GM19025 (cell line): ENCODE data around the gene FCGBP.
"Not testable (repeated sequence)": the region's sequence is repeated elsewhere in the genome, so short reads cannot be mapped to it uniquely, and the experiment has no call there.

Experiments
- ATAC-seq: cut with Tn5 transposase; IDR thresholded peaks from one replicate; pipeline ENCODE4 v1.9.1; 2021; ENCODE audit warnings: mild to moderate bottlenecking, low read depth, moderate library complexity; ENCODE audit not compliant: unreplicated experiment

FCGBP gene

DNA sequence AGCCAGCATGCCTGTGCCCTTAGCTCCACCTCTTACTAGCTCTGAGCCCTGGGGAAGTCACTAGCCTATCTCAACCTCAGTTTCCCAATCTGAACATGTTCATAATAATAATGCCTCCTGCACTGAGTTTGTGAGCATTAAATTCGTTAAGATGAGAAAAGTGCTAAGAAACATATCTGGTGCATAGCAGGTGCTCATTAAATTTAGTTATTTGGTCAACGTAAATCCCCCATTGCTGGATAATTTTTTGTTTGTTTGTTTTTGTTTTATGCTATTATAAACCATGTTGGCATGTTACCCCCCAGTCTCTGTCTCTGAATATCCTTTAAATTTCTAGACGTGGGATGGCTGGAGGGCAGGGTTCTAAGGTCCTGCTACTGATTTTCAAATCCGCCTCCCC, 10.6 kb downstream of the FCGBP start:
- no peak for ATAC-seq

DNA sequence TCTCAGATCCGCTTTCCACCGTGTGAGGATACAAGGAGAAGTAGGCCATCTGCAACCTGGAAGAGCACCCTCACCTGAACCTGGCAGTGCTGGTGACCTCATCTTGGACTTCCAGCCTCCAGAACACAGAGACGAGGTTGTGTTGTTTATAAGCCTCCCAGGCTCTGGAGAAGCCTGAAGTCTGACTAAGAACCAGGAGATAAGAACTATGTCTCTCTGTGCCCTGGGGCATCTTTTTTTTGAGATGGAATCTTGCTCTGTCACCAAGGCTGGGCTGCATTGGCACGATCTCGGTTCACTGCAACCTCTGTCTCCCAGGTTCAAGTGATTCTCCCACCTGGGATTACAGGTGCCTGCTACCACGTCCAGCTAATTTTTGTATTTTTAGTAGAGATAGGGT, 14.5 kb downstream of the FCGBP start:
- ATAC-seq, result no peak

DNA sequence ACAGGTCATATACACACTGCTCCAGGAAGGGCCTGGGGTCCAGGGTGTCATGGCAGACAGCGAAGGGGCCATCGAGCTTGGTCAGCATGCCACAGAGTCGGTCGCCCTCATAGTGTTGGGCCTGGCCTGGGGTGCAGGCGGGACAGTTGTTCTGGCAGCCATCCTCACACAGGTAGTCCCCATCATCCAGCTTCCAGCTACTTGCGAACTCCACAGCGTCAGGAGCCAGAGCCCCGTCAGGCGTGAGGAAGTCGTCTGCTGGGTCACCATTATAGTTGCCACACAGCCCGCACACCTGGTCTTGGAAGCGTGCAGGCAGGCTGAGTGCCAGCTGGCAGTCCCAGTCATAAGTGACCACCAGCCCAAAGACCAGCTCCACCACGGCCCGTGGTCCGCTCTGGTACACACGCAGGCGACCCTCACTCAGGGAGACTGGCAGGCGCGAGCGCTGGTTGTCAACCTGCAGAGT, 16.2 kb downstream of the FCGBP start:
- no peak for ATAC-seq

DNA sequence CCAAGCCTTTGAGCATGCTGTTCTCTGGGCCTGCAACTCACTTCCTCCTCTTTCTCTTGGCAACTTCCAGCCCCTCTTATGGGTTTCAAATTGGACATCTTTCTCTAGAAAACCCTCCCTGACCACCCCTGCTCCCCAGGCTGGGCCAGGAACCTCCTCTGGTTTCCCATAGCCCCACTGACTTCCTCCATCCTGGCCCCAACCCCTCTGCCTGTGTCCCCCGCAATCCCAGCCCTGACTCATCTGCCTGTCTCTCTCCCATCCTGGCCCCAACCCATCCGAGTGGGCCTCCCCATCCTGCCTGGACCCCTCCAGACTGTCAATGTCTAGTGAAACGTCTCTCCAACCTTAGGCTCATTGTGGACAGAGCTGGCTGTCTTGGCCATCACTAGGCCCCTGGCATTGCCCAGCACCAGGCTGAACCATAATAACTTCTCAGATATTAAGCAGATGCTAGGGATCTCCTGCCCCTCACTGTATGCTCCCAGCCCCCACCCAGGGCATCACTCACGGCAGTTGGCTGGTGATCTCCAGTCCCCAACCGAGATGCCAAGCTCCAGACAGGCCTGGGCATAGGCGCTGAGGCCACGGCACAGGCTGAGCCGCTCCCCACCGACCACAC, 16.8 kb downstream of the FCGBP start:
- no peak for ATAC-seq

DNA sequence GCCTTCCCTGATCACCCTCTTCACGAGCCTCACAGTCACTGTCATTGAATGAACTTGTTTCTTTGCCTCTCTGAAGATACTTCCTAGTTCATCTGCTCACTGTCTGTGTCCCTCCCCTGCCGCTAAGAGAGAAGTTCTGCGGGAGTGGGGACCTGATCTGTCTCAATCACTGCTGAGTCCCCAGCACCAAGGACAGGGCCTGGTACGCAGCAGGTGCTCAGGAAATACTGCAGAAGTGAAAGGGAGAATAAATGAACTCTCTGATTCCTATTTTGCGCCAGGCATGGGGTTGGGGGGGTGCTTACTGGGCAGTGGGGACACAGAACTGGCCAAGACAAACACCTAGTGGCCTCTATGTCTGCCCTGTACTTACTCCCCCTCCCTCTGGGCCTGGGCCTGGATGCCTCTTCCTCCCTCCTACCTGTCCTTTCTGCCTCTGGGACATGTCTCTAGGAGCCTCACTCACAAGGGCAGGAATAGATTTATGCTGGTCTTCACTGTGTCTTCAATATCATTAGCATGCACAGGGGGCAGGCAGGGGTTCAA, 17.5 kb downstream of the FCGBP start:
- no peak for ATAC-seq

DNA sequence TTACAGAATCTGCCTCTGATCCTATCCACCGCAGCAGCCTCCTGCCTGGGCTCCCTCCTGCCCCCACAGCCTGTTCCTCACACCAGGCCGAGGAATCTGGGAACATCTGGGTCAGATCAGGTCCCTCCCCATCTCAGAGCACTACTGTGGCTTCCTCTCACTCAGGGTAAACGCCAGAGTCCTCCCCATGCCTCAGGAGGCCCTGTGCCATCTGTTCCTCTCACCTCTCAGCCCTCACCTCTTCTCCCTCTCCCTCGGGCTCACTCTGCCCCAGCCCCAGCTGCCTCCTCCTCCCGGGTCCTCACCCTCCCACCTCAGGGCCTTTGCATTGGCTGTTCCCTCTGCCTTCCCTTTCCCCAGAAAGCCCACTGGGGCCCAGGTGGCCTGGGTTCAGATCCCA, 18.2 kb downstream of the FCGBP start:
- ATAC-seq, result no peak

DNA sequence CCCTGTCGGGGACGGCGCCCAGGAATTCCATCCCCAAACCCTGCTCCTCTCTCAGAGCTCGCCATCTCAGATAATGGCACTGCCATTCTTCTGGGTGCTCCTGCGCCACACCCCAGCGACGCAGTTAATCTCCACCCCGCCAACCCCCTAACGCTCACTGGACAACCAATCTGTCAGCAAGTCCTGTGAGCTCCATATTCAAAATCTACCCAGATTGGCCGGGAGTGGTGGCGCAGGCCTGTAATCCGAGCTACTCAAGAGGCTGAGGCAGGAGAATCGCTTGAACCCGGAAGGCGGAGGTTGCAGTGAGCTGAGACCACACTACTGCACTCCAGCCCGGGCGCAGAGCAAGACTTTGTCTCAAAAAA, 18.6 kb downstream of the FCGBP start:
- ATAC-seq, result no peak

DNA sequence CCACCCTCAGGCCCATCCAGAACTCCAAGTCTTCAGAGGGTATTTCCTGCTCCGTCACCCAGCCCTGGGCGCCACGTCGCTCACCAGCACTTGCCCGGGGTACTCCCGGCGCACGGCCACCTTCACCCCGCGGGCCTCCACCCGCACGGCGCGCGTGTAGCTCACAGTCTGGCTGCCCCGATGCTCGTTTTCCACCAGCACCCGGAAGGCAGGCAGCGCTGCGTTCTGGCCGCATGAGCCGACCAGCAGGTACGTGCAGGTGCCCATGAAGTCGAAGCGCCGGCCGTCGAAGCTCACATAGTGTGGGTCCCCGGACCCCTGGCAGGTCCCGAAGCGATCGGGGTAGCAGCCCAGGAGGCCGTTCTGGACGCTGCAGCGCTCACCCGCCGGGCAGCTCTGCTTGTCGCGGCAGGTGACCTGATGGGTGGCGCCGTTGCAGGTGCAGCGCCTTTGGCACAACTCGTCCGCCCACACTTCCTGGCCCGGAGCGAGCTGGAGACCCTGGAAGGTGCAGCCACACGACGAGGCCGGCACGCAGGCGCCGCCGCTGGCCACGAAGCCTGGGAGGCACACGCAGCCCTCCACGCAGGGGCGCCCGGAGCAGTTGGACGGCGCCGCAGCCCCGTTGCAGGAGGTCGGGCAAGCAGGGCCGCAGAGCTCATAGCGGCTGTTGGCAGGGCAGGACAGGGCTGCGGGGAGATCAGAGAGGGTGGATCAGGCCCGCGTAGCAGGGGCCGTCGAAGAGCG, 19.2 kb downstream of the FCGBP start:
- ATAC-seq, result no peak

DNA sequence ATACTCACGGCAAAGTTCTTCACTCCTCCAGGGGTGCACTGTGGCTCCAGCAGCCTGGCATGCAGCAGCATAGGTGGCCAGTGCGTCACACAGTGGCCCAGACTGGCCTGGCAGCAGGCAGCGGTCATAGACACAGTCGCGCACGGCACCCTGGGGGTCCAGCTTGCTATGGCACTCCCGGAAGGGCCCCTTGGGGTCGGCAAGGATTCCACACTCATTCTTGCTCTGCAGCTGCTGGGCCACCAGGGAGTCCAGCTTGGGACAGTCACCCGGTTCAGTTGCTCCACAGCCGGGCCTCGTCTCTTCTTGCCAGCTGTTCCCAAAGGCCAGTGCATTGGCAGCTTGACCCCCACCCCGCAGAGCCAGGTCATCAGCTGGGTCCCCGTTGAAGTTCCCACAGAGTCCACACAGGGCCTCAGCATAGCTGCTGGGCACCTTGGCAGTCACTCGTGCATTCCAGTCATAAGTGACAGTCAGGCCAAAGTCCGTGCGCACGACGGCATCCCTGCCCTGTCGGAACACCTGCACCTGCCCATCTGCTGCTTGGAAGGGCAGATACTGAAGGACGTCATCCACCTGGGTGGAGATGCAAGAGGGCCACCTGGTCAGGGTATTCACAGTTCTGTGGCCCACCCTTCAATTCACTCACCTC, 20.6 kb downstream of the FCGBP start:
- no peak for ATAC-seq

DNA sequence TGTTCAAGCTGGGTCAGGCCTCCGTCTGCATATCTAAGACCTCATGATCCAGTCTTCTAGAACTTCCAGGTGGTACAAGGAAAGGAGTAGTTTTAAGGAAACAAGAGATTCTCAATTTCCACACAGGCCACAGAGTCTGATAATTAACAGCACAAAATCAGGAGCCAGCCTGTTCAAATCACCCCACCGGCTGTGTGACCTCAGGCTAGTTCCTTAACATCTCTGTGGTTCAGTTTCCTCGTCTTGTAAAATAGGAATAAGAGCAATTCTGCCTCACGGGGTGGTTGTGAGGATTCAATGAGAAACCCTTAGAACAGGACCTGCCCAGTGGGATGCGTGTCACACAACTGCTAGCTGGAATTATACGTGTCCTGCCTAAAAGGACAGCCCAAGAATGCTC, 25.6 kb downstream of the FCGBP start:
- no peak for ATAC-seq

DNA sequence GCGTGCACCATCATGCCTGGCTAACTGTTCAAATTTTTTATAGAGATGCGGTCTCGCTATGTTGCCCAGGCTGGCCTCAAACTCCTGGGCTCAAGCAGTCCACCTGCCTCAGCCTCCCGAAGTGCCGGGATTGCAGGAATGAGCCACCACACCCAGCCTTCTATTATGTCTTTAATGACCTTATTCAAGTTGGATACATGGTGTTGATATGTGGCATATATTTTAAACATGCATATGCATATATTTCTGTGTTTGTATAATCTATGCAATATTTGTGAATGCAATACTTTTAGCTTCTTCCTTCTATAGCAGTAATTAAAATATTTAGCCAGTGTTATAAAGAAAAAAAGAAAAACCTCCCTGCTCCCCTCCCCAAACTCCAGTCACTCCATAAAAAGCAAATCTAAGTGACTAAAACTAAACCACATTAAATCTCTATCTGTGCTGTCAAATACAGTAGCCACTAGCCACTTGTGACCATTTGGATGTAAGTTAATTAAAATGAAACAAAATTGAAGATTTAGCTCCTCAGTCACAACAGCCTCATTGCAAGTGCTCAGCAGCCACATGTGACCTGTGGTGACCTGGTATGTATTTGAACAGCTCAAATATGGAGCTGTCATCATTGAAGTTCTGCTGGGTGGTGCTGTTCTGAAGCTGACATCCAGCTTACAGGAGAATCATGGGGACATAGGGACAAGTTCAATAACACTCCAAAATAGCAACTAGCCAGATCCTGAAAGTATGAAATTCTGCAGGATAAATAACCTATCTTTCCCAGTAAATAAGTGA, 27.4 kb downstream of the FCGBP start:
- no peak for ATAC-seq

DNA sequence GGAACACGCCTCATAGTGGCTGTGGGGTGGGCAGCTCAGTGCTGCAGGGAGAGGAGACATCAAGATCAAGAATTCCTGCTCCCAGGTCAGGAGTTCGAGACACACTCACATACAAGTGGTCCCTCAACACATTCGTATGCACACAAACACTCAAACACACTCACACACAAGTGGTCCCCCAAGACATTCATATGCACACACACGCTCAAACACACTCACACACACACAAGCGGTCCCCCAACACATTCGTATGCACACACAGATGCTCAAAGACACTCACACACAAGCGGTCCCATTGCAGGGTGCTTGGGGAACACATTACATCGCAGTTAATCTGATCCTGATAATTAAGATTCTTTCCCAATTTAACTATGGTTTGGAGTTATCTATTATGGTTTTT, 28.2 kb downstream of the FCGBP start:
- no peak for ATAC-seq

DNA sequence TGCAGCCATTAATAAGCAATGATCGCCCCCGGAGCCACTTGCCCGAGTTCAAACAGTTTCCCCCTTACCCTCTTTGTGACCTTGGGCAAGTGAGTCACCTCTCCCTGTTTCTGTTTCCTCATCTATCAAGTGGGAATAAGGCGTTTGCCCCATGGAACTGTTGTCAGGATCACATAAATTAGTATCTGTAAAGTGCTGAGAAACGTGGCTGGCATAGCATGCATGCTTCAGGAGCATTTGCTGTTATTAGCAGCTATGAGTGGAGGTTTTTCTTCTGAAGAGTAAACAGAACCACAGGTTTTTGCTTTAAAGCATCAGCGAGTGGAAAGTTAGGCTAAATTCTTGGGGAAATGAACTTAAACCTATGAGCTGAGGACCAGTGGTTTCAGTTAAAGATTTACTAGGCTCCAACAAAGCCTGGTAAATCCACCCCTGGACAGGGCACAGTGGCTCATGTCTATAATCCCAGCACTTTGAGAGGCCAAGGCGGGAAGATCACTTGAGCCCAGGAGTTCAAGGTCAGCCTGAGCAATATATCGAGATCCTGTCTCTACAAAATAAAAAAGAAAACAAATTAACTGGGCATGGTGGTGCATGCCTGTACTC, 30.8 kb downstream of the FCGBP start:
- ATAC-seq, result not testable (repeated sequence)

DNA sequence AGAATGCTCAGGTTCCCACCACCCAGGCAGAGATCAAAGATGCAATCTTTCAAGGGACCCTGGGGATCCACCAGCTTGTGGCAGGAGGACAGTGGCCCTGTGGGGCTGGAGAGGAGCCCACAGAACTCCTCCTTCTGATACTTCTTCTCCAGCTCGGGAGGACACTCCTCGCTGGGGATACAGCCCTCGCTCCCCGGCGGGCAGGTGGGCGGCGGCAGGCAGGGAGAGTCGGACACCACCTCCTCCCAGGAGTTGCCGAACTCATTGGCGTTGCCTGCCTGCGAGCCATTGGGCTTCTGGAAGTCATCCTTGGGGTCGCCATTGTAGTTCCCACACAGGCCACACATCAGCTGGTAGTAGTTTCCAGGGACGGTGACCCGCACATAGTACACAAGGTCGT, 32.1 kb downstream of the FCGBP start:
- not testable (repeated sequence) for ATAC-seq

DNA sequence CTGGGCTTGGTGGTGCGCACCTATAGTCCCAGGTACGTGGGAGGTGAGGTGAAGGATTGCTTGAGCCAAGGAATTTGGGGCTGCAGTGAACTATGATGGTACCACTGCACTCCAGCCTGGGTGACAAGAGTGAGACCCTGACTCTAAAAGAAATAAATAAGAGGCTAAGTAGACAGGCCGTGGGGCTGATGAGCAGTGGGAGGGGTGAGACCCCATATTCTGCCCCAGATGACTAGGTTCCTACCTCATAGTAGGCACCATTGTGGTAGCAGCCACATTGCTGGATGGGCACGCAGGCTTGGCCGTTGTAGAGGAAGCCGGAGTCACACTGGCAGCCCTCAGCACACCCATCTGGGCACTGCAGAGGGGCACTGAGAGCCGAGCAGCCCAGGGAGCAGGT, 32.8 kb downstream of the FCGBP start:
- ATAC-seq, result not testable (repeated sequence)

DNA sequence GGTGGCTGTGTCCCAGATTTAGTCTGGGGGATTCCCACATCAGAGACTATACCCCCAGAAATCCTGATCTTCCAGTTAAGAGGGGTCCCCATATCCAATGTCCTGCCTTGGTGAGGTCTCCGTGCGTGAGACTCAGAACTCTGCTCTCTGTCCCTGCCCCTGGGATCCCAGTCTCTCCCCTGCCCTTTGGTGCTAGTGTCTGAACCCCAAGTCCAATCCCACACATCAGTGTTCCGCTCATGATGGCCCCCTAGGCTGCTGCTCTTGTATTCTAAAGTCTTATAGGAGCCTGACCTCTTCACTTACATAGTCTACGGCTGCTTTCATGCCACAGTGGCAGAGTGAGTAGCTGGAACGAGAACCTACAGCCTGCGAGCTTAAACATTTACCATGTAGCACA, 35.6 kb downstream of the FCGBP start:
- ATAC-seq, result not testable (repeated sequence)

DNA sequence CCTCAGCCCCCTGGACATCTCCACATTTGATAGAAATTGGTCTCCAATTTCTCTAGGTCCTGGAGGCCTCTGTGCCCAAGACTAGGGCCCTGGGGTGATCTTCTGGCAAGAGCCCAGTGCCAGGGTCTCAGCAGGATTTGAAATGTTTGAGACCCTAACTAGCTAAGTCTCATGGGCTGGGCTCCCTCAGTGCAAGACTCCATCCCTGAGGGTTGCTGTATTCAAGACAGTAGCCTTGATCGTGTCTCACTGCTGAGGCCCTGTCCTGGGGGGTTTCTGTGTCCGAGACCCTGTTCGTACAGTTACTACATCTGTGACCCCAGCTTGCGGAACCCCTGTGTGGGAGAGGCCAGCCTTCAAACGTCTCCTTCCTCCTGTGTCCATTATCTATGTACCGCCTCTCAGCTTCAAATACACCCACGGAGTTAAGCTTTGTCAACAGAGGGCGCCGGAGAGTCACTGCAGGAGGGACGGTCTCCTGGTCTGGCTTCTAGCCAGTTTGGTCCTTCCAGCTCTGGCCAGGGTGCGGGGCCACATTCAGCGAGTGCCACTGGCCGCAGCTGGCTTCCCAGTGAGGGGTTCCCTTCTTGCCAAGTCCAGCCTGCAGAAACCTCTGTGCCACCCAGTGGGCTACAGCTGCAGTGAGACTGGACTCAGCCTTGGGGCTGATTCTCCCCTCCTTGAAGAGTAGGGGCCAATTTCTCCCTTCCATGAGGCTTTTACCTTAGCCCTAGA, 36.8 kb downstream of the FCGBP start:
- not testable (repeated sequence) for ATAC-seq

DNA sequence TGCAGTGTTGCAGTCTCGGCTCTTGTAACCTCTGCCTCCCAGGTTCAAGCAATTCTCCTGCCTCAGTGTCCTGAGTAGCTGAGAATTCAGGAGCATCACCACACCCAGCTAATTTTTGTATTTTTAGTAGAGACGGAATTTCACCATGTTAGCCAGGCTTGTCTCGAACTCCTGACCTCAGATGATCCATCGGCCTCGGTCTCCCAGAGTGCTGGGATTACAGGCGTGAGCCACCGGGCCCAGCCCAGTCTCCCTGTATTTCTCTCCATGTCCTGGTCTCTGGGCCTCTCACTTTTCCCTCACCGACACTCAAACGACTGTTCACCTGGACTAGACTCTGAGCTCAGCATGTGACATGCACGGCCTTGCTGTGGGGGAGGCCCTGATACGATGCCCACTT, 39.3 kb downstream of the FCGBP start:
- ATAC-seq, result not testable (repeated sequence)

DNA sequence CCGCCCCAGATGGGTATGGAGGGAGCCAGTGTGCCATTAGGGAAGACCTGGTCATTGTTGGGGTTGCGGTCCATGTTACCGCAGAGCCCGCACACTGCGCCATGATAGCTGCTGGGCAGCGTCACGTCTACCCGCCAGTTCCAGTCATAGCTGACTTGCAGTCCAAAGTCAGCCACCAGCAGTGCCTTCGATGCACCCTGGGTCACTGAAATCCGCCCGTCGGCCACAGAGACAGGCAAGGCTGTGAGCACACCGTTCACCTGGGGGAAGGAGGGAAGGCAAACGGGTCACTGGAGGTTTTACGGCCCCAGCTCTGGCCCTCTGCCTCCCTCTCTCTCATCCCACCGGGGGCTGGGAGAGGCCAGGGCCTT, 40.2 kb downstream of the FCGBP start:
- ATAC-seq, result not testable (repeated sequence)
